ENCODE data around the gene TIMP2. TPM values are rescaled to one million over a fixed set of nuclear protein-coding genes. Genes with fewer than 3 reads are reported as not detected.

TIMP2 gene
- total and polyA plus RNA-seq, 2 donors from 2014 or later: 72.1 to 172 TPM

DNA sequence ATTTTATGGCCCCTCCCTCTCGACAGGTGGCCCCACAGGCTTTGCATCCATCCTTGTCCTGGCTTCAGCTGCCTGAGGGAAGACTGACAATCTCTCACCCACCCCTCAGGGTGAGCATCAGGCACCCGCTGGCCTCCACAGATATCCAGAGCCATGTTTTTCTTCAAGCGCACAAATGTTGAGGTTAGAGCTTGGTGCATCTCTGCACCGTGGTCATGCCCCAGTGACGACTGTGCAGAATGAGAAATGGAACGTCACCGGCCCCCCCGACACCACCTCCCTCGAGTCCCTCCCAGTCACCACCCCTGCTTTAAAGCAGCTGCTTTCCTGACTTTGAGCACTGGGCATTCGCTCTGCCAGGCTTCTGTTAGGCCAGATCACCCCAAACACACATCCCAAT lies 19.8 kb upstream of the TIMP2 start:
- FAIRE-seq: no peak
- H3K9me3 ChIP-seq (ENCODE audit: control insufficient read depth in 2 of 3, insufficient read depth in 1 of 3, low read length in 3 of 3): peaks cover 0 to 2% (median 0%) of the 10 kb centered on the region in 3 donors

GRCh38 chr17:78944026-78944425 lies 18.8 kb upstream of the TIMP2 start:
- H3K4me3 ChIP-seq (ENCODE audit: low read length in 3 of 3): no peak overlapping the region
- TF ChIP-seq CTCF (IDR thresholded peaks at IDR 0.05; ENCODE audit: borderline replicate concordance, extremely low read depth, insufficient read depth): no peak
- no peaks in the 10 kb centered on the region for H3K9me3 ChIP-seq (ENCODE audit: control insufficient read depth in 2 of 3, insufficient read depth in 1 of 3, low read length in 3 of 3)
- H3K36me3 ChIP-seq (ENCODE audit: control insufficient read depth in 2 of 3, insufficient read depth in 3 of 3, low read length in 3 of 3): no peaks in the 10 kb centered on the region
- H3K27ac ChIP-seq (ENCODE audit: low read depth in 2 of 2, low read length in 2 of 2): no peak overlapping the region
- H3K9ac ChIP-seq (ENCODE audit: low read length in 3 of 3): no peak overlapping the region
- FAIRE-seq: no peak
- no peak for DNase-seq
- intact Hi-C loops (cut with DNase I): no loop called here
- H3K4me1 ChIP-seq (ENCODE audit: control insufficient read depth in 2 of 3, insufficient read depth in 2 of 3, low read depth in 1 of 3, low read length in 3 of 3): peaks cover 0 to 4% (median 0%) of the 10 kb centered on the region in 3 donors
- H3K27me3 ChIP-seq (ENCODE audit: control insufficient read depth, insufficient read depth, low read length): no peaks in the 10 kb centered on the region

More for the DNA sequence above, 19.8 kb upstream of the TIMP2 start:
- Histone ChIP-seq H3K4me3 (ENCODE audit: low read length in 3 of 3) (no peak overlapping the region), H3K36me3 (ENCODE audit: control insufficient read depth in 2 of 3, insufficient read depth in 3 of 3, low read length in 3 of 3) (no peaks in the 10 kb centered on the region), H3K27ac (ENCODE audit: low read depth in 2 of 2, low read length in 2 of 2) (no peak overlapping the region), H3K27me3 (ENCODE audit: control insufficient read depth, insufficient read depth, low read length) (no peaks in the 10 kb centered on the region), H3K9ac (ENCODE audit: low read length in 3 of 3) (no peak overlapping the region), H3K4me1 (ENCODE audit: control insufficient read depth in 2 of 3, insufficient read depth in 2 of 3, low read depth in 1 of 3, low read length in 3 of 3) (peaks cover 0 to 4% (median 0%) of the 10 kb centered on the region in 3 donors)
- TF ChIP-seq CTCF (IDR thresholded peaks at IDR 0.05; ENCODE audit: borderline replicate concordance, extremely low read depth, insufficient read depth): no peak
- intact Hi-C loops (cut with DNase I): no loop called here
- DNase-seq: peak in 1 of 5 donors; percentile 44

GRCh38 chr17:78940708-78941107 lies 15.5 kb upstream of the TIMP2 start:
- FAIRE-seq: no peak
- intact Hi-C loops (cut with DNase I): no loop called here

More at GRCh38 chr17:78940708-78941107, 15.5 kb upstream of the TIMP2 start:
- TF ChIP-seq CTCF (IDR thresholded peaks at IDR 0.05; ENCODE audit: borderline replicate concordance, extremely low read depth, insufficient read depth): no peak
- no peaks in the 10 kb centered on the region for H3K36me3 ChIP-seq (ENCODE audit: control insufficient read depth in 2 of 3, insufficient read depth in 3 of 3, low read length in 3 of 3)
- no peaks in the 10 kb centered on the region for H3K9me3 ChIP-seq (ENCODE audit: control insufficient read depth in 2 of 3, insufficient read depth in 1 of 3, low read length in 3 of 3)
- peak in 1 of 5 donors; percentile 29 for DNase-seq
- H3K4me1 ChIP-seq (ENCODE audit: control insufficient read depth in 2 of 3, insufficient read depth in 2 of 3, low read depth in 1 of 3, low read length in 3 of 3): no peaks in the 10 kb centered on the region
- H3K9ac ChIP-seq (ENCODE audit: low read length in 3 of 3): no peak overlapping the region
- no peak overlapping the region for H3K4me3 ChIP-seq (ENCODE audit: low read length in 3 of 3)
- H3K27ac ChIP-seq (ENCODE audit: low read depth in 2 of 2, low read length in 2 of 2): no peak overlapping the region
- H3K27me3 ChIP-seq (ENCODE audit: control insufficient read depth, insufficient read depth, low read length): no peaks in the 10 kb centered on the region

Measured in kidney (tissue), 14 donors.